Dendritic cell treated with granulocyte-macrophage colony-stimulating factor and Interleukin-4, amounts not matched to agents 40 ng/mL and 50 ng/mL, for 4 days (primary cell): Measurements from ENCODE around the gene FRMD1.

Experiments used
- H3K27ac Mint-ChIP-seq: one replicate; pipeline ENCODE4 v1.8.0; 2022; ENCODE audit warnings: mild to moderate bottlenecking, mixed read lengths
- H3K27me3 Mint-ChIP-seq: one replicate; pipeline ENCODE4 v1.8.0; 2022; ENCODE audit warnings: mild to moderate bottlenecking, mixed read lengths
- H3K36me3 Mint-ChIP-seq: one replicate; pipeline ENCODE4 v1.8.0; 2022; ENCODE audit warnings: low read depth, mixed read lengths
- H3K4me1 Mint-ChIP-seq: one replicate; pipeline ENCODE4 v1.8.0; 2022; ENCODE audit warnings: low read depth, mixed read lengths
- H3K4me3 Mint-ChIP-seq: one replicate; pipeline ENCODE4 v1.8.0; 2022; ENCODE audit warnings: mild to moderate bottlenecking, moderate library complexity, mixed read lengths
- H3K9me3 Mint-ChIP-seq: one replicate; pipeline ENCODE4 v1.8.0; 2022; ENCODE audit warnings: mixed read lengths
- intact Hi-C: fragments of 100-400 bp; cut with micrococcal nuclease; formaldehyde crosslinking; loops from one replicate; pipeline ENCODE4 v1.15.0; 2022

The FRMD1 gene

GRCh38 chr6:168054765-168055560 lies 24.0 kb downstream of the FRMD1 start:
- intact Hi-C loops: no loop called here
- Mint-ChIP-seq H3K27me3 (no peaks in the 10 kb centered on the region), H3K4me1 (no peaks in the 10 kb centered on the region), H3K9me3 (no peaks in the 10 kb centered on the region), H3K4me3 (no peak overlapping the region), H3K36me3 (no peaks in the 10 kb centered on the region), H3K27ac (no peak overlapping the region)

DNA sequence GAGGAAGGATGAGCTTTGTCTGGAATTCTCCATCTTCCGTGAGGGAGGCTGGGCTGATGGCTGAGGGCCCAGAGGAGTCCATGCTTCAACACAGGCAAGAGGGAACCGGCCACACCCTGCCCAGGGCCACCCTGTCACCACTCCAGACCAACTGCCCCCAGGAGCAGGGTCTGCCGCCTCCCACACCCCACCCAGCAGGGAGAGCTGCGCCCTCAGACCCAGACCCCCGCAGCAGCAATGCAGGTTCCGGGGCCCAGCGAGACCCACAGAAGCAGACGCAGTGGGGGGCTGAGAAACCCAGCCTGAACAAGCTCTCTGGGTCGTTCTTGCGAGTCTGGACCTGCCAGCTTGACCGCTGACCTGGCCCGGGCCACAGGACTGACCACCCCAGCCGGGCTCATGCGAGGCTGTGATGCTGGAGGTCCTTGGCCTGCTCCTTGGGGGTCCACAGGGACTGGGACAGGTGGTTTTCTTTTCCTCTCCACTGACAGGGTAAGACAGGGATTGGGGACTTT lies 25.0 kb downstream of the FRMD1 start:
- Mint-ChIP-seq H3K27ac (no peak overlapping the region), H3K36me3 (no peaks in the 10 kb centered on the region), H3K4me3 (no peak overlapping the region), H3K4me1 (no peaks in the 10 kb centered on the region), H3K9me3 (no peaks in the 10 kb centered on the region), H3K27me3 (no peaks in the 10 kb centered on the region)
- intact Hi-C loops: no loop called here

GRCh38 chr6:168053086-168053956 lies 25.7 kb downstream of the FRMD1 start:
- intact Hi-C loops: no loop called here
- H3K27me3 Mint-ChIP-seq: no peaks in the 10 kb centered on the region
- H3K4me1 Mint-ChIP-seq: no peaks in the 10 kb centered on the region
- H3K27ac Mint-ChIP-seq: no peak overlapping the region
- no peaks in the 10 kb centered on the region for H3K36me3 Mint-ChIP-seq
- H3K4me3 Mint-ChIP-seq: no peak overlapping the region
- no peaks in the 10 kb centered on the region for H3K9me3 Mint-ChIP-seq

DNA sequence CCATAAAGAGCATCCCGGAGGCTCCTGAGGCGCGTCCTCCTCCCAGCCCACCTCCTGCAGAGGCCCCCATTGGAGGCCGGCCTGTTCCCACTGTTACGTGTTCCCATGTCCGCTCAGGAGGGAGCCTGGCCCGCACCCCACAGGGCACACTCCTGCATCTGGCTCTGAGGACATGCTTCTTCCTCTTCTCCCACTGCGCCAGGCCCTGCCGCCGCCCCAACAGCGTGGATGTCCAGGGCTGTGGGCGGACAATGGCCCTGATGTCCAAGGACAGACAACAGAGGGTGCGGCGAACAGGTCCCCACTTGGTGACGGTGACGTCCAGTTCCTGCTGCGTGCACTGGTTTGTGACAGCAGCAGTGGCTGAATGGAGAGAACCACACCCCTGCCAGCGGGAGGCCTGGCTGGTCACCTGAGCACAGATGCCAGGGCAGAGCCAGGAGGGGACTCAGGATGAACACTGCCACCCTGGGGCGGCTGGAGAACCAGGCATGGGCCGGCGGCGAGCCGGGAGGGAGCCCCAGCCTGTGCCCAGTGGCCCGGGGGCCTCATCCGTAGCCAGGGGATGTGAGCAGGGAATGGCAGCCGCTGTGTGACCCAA lies 26.6 kb downstream of the FRMD1 start:
- intact Hi-C loops: no loop called here
- Mint-ChIP-seq H3K36me3 (no peaks in the 10 kb centered on the region), H3K9me3 (no peaks in the 10 kb centered on the region), H3K27me3 (no peaks in the 10 kb centered on the region), H3K4me3 (no peak overlapping the region), H3K27ac (no peak overlapping the region), H3K4me1 (no peaks in the 10 kb centered on the region)

GRCh38 chr6:168051648-168052047 lies 27.4 kb downstream of the FRMD1 start:
- intact Hi-C loops: no loop called here
- Mint-ChIP-seq H3K4me3 (no peak overlapping the region), H3K27me3 (no peaks in the 10 kb centered on the region), H3K9me3 (no peaks in the 10 kb centered on the region), H3K27ac (no peak overlapping the region), H3K4me1 (no peaks in the 10 kb centered on the region), H3K36me3 (no peaks in the 10 kb centered on the region)

GRCh38 chr6:168050881-168051586 lies 28.0 kb downstream of the FRMD1 start:
- no peak overlapping the region for H3K4me3 Mint-ChIP-seq
- H3K4me1 Mint-ChIP-seq: no peaks in the 10 kb centered on the region
- intact Hi-C loops: no loop called here
- no peak overlapping the region for H3K27ac Mint-ChIP-seq
- no peaks in the 10 kb centered on the region for H3K36me3 Mint-ChIP-seq
- no peaks in the 10 kb centered on the region for H3K9me3 Mint-ChIP-seq
- H3K27me3 Mint-ChIP-seq: no peaks in the 10 kb centered on the region

GRCh38 chr6:168050225-168050880 lies 28.7 kb downstream of the FRMD1 start:
- Mint-ChIP-seq H3K27me3 (no peaks in the 10 kb centered on the region), H3K4me1 (no peaks in the 10 kb centered on the region), H3K4me3 (no peak overlapping the region), H3K27ac (no peak overlapping the region), H3K9me3 (no peaks in the 10 kb centered on the region), H3K36me3 (no peaks in the 10 kb centered on the region)
- intact Hi-C loops: no loop called here

DNA sequence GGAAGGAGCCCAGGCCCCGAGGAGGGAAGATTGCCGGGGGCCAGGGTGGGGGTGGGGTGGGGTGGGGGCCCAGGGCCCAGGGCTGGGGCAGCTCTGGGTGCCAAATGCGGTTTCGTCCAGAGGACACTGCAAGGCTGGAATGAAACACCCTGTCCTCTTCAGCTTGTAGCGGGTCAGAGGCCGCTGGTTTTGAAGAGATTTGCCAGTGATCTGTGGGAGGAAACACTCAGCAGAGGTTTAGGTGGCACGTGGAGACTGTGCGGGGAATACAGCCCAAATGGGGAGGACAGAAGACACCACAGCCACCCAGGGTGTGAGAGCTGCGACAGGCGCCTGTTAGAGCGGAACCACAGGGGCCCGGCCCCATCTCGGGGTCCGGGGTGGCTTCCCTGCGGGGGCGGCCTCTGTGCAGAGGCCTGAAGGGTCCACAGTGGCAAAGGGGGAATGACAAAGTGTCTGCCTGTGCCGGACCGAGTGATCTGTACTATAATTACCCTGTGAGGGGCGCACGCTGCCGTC lies 29.2 kb downstream of the FRMD1 start:
- intact Hi-C loops: no loop called here
- no peaks in the 10 kb centered on the region for H3K36me3 Mint-ChIP-seq
- H3K27me3 Mint-ChIP-seq: no peaks in the 10 kb centered on the region
- H3K27ac Mint-ChIP-seq: no peak overlapping the region
- H3K4me3 Mint-ChIP-seq: no peak overlapping the region
- no peaks in the 10 kb centered on the region for H3K9me3 Mint-ChIP-seq
- no peaks in the 10 kb centered on the region for H3K4me1 Mint-ChIP-seq

- H3K9me3 Mint-ChIP-seq: no peaks in the 10 kb centered on the region
- intact Hi-C loops: no loop called here
- no peak overlapping the region for H3K4me3 Mint-ChIP-seq
- no peaks in the 10 kb centered on the region for H3K4me1 Mint-ChIP-seq
- no peak overlapping the region for H3K27ac Mint-ChIP-seq
- no peaks in the 10 kb centered on the region for H3K36me3 Mint-ChIP-seq
- H3K27me3 Mint-ChIP-seq: no peaks in the 10 kb centered on the region
Measured at GRCh38 chr6:168049277-168049676, 29.7 kb downstream of the FRMD1 start.

DNA sequence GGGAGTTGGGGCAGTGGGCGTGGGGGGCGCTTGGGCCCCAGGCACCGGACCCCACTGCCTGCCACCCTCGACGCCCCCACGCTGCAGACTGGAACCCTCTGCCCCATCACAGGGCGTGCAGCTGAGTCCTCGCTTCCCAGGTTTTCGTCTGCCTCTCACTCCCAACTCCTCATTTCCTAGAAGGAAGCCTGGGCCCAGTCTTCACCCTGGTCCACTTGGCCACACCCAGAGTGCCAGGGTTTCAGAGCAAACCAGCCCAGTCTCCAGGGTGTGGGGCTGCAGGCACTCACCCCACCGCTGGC lies 30.3 kb downstream of the FRMD1 start:
- Mint-ChIP-seq H3K4me1 (no peaks in the 10 kb centered on the region), H3K27me3 (no peaks in the 10 kb centered on the region), H3K27ac (no peak overlapping the region), H3K9me3 (no peaks in the 10 kb centered on the region), H3K4me3 (no peak overlapping the region), H3K36me3 (no peaks in the 10 kb centered on the region)
- intact Hi-C loops: no loop called here

DNA sequence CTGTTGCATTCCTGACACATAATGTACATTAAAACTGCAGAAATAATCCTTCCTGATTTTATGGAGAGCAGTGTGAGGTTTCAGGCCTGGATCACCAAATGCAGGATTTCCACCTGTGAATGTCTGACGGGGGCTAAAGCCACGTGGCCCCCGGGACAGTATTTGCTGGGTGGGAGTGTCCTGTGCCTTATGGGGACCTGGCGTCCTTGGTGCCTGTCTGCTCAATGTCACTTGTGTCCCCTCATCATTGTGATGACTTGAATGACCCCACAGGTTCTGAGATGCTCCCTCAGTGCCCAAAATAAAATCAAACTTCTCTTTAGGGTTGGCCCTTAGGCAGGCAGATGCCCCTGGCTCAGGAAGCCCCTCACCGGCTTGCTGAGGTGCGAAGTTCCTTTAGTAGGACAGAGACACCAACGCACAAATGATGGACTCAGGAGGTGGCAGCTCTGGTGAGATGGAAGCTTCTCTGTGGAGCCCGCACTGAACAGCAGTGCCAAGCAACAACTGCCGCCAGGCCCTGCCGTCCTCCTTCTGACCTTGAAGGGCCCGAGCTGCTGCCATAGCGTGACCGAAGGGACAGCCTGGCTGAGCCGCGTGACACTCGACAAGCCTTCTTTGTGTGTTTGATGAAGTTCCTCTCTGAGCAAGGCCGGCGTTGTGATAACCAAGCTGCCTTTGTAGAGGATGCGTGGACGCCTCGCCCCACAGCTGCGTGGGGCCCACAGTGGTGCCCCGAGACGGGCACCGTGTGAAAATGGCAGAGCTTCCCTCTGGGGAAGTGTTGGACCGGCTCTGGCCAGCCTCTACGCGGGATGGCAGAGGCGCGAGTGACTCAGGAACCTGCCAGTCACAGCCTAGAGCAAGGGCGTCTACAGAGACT lies 30.9 kb downstream of the FRMD1 start:
- H3K36me3 Mint-ChIP-seq: no peaks in the 10 kb centered on the region
- no peaks in the 10 kb centered on the region for H3K4me1 Mint-ChIP-seq
- peaks cover 5% of the 10 kb centered on the region for H3K9me3 Mint-ChIP-seq
- H3K27ac Mint-ChIP-seq: no peak overlapping the region
- H3K27me3 Mint-ChIP-seq: no peaks in the 10 kb centered on the region
- intact Hi-C loops: no loop called here
- no peak overlapping the region for H3K4me3 Mint-ChIP-seq

- no peak overlapping the region for H3K4me3 Mint-ChIP-seq
- no peaks in the 10 kb centered on the region for H3K4me1 Mint-ChIP-seq
- H3K36me3 Mint-ChIP-seq: no peaks in the 10 kb centered on the region
- H3K9me3 Mint-ChIP-seq: peaks cover 19% of the 10 kb centered on the region
- no peak overlapping the region for H3K27ac Mint-ChIP-seq
- no peaks in the 10 kb centered on the region for H3K27me3 Mint-ChIP-seq
- intact Hi-C loops: no loop called here
Measured at GRCh38 chr6:168046696-168047095, 32.3 kb downstream of the FRMD1 start.
